Endothelial cell of umbilical vein (primary cell): ENCODE results near the gene MRPL2. TPM values are rescaled to one million over a fixed set of nuclear protein-coding genes. Genes with fewer than 3 reads are reported as not detected.

ENCODE experiments used
- BruUV-seq: library from RNA; stranded (reverse); fragments of 400-500 nt; replicated peaks from 2 replicates; lab custom pipeline; 2021; lab: Mats Ljungman, UMichigan
- CTCF ChIA-PET: fragments of 300-600, 350-600 bp; sonication (Branson Sonifier 250); formaldehyde crosslinking; loops from one replicate; lab custom pipeline; 2021; ENCODE audit warnings: antibody characterized with exemption, inconsistent platforms; lab: Charles Lee
- POLR2A ChIA-PET: fragments of 300-600, 350-600 bp; sonication (Branson Sonifier 250); formaldehyde crosslinking; loops from one replicate; lab custom pipeline; 2021; ENCODE audit warnings: antibody characterized with exemption, inconsistent platforms; lab: Charles Lee
- DNase-seq: peaks from one replicate; pipeline ENCODE4 v3.0.0-alpha.2; 2011; ENCODE audit warnings: low read depth, low spot score
- FAIRE-seq: peaks from 2 replicates; lab custom pipeline; 2011; peaks lifted over from hg19 to GRCh38; lab: Jason Lieb, UNC
- H2AFZ ChIP-seq: 2 replicates; pipeline ENCODE4 v1.6.0; 2012; ENCODE audit warnings: low read depth, low read length, control low read depth, inconsistent platforms
- H3K27ac ChIP-seq: 2 replicates; pipeline ENCODE4 v1.5.1; 2011; ENCODE audit warnings: low read depth, mild to moderate bottlenecking, control low read depth, low read length, moderate library complexity; ENCODE audit not compliant: insufficient read depth
- H3K27me3 ChIP-seq, 2 experiments: 2 replicates each; pipeline versions ENCODE4 v1.6.0 to v1.6.1; 2011; ENCODE audit warnings: low read length in 2 of 2, mixed read lengths in 1 of 2; ENCODE audit not compliant: control insufficient read depth in 2 of 2, insufficient read depth in 2 of 2
- H3K36me3 ChIP-seq, 2 experiments: 2 replicates in 1 of 2; 3 replicates in 1 of 2; pipeline ENCODE4 v1.5.1; 2011; ENCODE audit warnings: low read length in 2 of 2, mild to moderate bottlenecking in 1 of 2, moderate library complexity in 1 of 2; ENCODE audit not compliant: control insufficient read depth in 2 of 2, insufficient read depth in 2 of 2; ENCODE audit errors: extremely low read depth in 1 of 2
- H3K4me1 ChIP-seq: 3 replicates; pipeline ENCODE4 v1.5.1; 2011; ENCODE audit warnings: mild to moderate bottlenecking, low read length; ENCODE audit not compliant: control insufficient read depth, insufficient read depth; ENCODE audit errors: extremely low read depth
- H3K4me2 ChIP-seq: 2 replicates; pipeline ENCODE4 v1.6.1; 2011; ENCODE audit warnings: low read length, control low read depth, mixed read lengths; ENCODE audit not compliant: insufficient read depth
- H3K4me3 ChIP-seq, 3 experiments: fragments of 200-600 bp in 1 of 3; sonication (generic), shearing (Covaris generic) in 1 of 3; replicated peaks in 1 of 3; 2 replicates each; pipeline ENCODE4 v1.5.1; 2011 to 2016; ENCODE audit warnings: control low read depth in 3 of 3, low read length in 3 of 3, mild to moderate bottlenecking in 2 of 3, inconsistent platforms in 1 of 3, low read depth in 1 of 3, moderate library complexity in 1 of 3; ENCODE audit not compliant: insufficient read depth in 1 of 3
- H3K79me2 ChIP-seq: 2 replicates; pipeline ENCODE4 v1.6.0; 2012; ENCODE audit warnings: low read length, inconsistent platforms; ENCODE audit not compliant: control insufficient read depth, insufficient read depth
- H3K9ac ChIP-seq: replicated peaks from 2 replicates; pipeline ENCODE3; 2011; ENCODE audit warnings: low read length, control low read depth; ENCODE audit not compliant: insufficient read depth; ENCODE audit errors: extremely low read depth
- H3K9me1 ChIP-seq: replicated peaks from 3 replicates; pipeline ENCODE4 v1.6.0; 2011; ENCODE audit warnings: mild to moderate bottlenecking, low read length; ENCODE audit not compliant: control insufficient read depth, insufficient read depth; ENCODE audit errors: extremely low read depth
- H3K9me3 ChIP-seq: replicated peaks from 2 replicates; pipeline ENCODE4 v1.5.1; 2012; ENCODE audit warnings: low read length, inconsistent platforms; ENCODE audit not compliant: control insufficient read depth, insufficient read depth
- H4K20me1 ChIP-seq: replicated peaks from 2 replicates; pipeline ENCODE3; 2011; ENCODE audit warnings: mild to moderate bottlenecking, low read length; ENCODE audit not compliant: control insufficient read depth, insufficient read depth; ENCODE audit errors: extremely low read depth
- JUN ChIP-seq: IDR thresholded peaks from 2 replicates; pipeline ENCODE4 v1.6.1; 2011; ENCODE audit warnings: borderline replicate concordance, low read depth; ENCODE audit not compliant: insufficient read length, insufficient read depth
- POLR2A ChIP-seq: IDR thresholded peaks from 2 replicates; pipeline ENCODE4 v1.6.1; 2012; ENCODE audit warnings: low read depth, mild to moderate bottlenecking, control low read depth, low read length
- dilution Hi-C: fragments of 300-500 bp; cut with MboI; formaldehyde crosslinking; loops from one replicate; pipeline ENCODE4 v1.15.0; 2019; ENCODE audit warnings: low sequenced_read_pairs; ENCODE audit not compliant: extremely low pct_ligation_motif_present
- intact Hi-C: fragments of 100-400 bp; cut with micrococcal nuclease; formaldehyde crosslinking; loops from one replicate; pipeline ENCODE4 v1.10.0; 2022
- polyA plus RNA-seq, 4 experiments: library from polyadenylated mRNA; depleted of rRNA in 3 of 4; stranded (reverse) in 3 of 4; unstranded in 1 of 4; fragments of >200 nt; gene quantifications; 2 replicates each; pipeline versions ENCODE4 v1.2.1 to v1.2.3, GENCODE V29; 2011 to 2012; ENCODE audit warnings: missing spikeins in 1 of 4
- total RNA-seq: library from RNA; stranded (reverse); gene quantifications from 2 replicates; pipeline ENCODE4 v1.2.3, GENCODE V29; 2021

Gene MRPL2
- total and polyA plus RNA-seq, 2 donors (not counting 3 experiments of a cell fraction or from before 2014, with no cell fraction given): 37.6 to 63.6 TPM

DNA sequence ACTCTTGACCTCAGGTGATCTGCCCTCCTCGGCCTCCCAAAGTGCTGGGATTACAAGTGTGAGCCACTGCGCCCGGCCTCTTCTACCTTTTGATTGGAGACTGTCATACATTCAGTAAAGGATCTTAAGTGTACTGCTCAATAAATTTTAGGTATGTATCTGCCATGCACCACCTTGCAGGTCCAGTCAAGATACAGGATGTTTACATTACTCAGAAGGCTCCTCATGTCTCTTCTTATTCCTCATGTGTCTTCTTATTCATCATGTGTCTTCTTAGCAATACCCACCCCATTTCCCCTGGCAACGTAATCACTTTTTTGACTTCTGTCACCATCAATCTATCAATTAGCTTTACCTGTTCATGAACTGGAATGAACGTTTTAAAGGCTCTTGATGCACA lies 53.4 kb downstream of the MRPL2 start:
- H3K36me3 ChIP-seq: peaks cover 11 to 20% of the 10 kb centered on the region in 2 experiments
- H3K27me3 ChIP-seq: no peaks in the 10 kb centered on the region
- no peaks in the 10 kb centered on the region for H3K79me2 ChIP-seq
- no peak overlapping the region for H3K9ac ChIP-seq
- no peaks in the 10 kb centered on the region for H3K9me3 ChIP-seq
- ChIA-PET CTCF (interaction anchor here (1.0 to 1.9 kb wide), 3 partner anchors 31 to 138 kb away, joined by 3 to 8 read pairs (median 3); no protein-coding TSS in a partner anchor), POLR2A (no interaction called here)
- dilution Hi-C loops: no loop called here
- no peak overlapping the region for H2AFZ ChIP-seq
- no peak overlapping the region for H3K27ac ChIP-seq
- FAIRE-seq: no peak
- BruUV-seq: no TSS peak
- intact Hi-C loops: loop anchor here (5.0 kb wide), 1 partner anchor 121 kb away; no protein-coding TSS in a partner anchor
- H3K4me1 ChIP-seq: no peaks in the 10 kb centered on the region
- no peak overlapping the region for H3K4me2 ChIP-seq
- DNase-seq: no peak
- no peak for TF ChIP-seq JUN
- TF ChIP-seq POLR2A: no peak
- no peaks in the 10 kb centered on the region for H3K9me1 ChIP-seq
- H3K4me3 ChIP-seq: no peak overlapping the region
- no peaks in the 10 kb centered on the region for H4K20me1 ChIP-seq

Other genes starting within 250 kb of the MRPL2 start
- 94.4 and 103 TPM in 2 replicates for gene RPL7L1, start 179.8 kb downstream of the MRPL2 start, total RNA-seq
- 31.1 and 36.9 TPM in 2 replicates for gene RPL7L1, start 179.8 kb downstream of the MRPL2 start, polyA plus RNA-seq
- gene PTCRA, start 143.4 kb downstream of the MRPL2 start, total RNA-seq: not detected in 2 replicates
- gene PTCRA, start 143.4 kb downstream of the MRPL2 start, polyA plus RNA-seq: 0.13 TPM in 1 of 2 replicates, not detected in the other
- 43.3 and 53.1 TPM in 2 replicates for gene CNPY3, start 130.0 kb downstream of the MRPL2 start, total RNA-seq
- 40.8 and 46.4 TPM in 2 replicates for gene CNPY3, start 130.0 kb downstream of the MRPL2 start, polyA plus RNA-seq
- gene GNMT, start 98.7 kb downstream of the MRPL2 start, total RNA-seq: 0.42 and 1.2 TPM in 2 replicates
- 0.41 and 0.70 TPM in 2 replicates for gene GNMT, start 98.7 kb downstream of the MRPL2 start, polyA plus RNA-seq
- gene PEX6, start 80.3 kb downstream of the MRPL2 start, total RNA-seq: 9.9 and 18.1 TPM in 2 replicates
- gene PEX6, start 80.3 kb downstream of the MRPL2 start, polyA plus RNA-seq: 10.8 and 11.2 TPM in 2 replicates
- 45.5 and 51.0 TPM in 2 replicates for gene PPP2R5D, start 74.9 kb downstream of the MRPL2 start, total RNA-seq
- 58.9 and 60.2 TPM in 2 replicates for gene PPP2R5D, start 74.9 kb downstream of the MRPL2 start, polyA plus RNA-seq
- gene MEA1, start 45.5 kb downstream of the MRPL2 start, total RNA-seq: 55.6 and 62.5 TPM in 2 replicates
- gene MEA1, start 45.5 kb downstream of the MRPL2 start, polyA plus RNA-seq: 68.0 and 69.5 TPM in 2 replicates
- gene KLHDC3, start 45.2 kb downstream of the MRPL2 start, total RNA-seq: 84.6 and 84.8 TPM in 2 replicates
- gene KLHDC3, start 45.2 kb downstream of the MRPL2 start, polyA plus RNA-seq: 120 and 130 TPM in 2 replicates
- gene RRP36, start 37.8 kb downstream of the MRPL2 start, total RNA-seq: 103 TPM in 2 replicates
- 35.9 and 40.2 TPM in 2 replicates for gene RRP36, start 37.8 kb downstream of the MRPL2 start, polyA plus RNA-seq
- 29.4 and 29.7 TPM in 2 replicates for gene CUL7, start 5.6 kb downstream of the MRPL2 start, total RNA-seq
- 33.7 and 35.4 TPM in 2 replicates for gene CUL7, start 5.6 kb downstream of the MRPL2 start, polyA plus RNA-seq
- 26.8 and 26.9 TPM in 2 replicates for gene KLC4, start 197 bp upstream of the MRPL2 start, total RNA-seq
- 17.4 and 17.7 TPM in 2 replicates for gene KLC4, start 197 bp upstream of the MRPL2 start, polyA plus RNA-seq
- 65.3 and 65.6 TPM in 2 replicates for gene PTK7, start 16.9 kb upstream of the MRPL2 start, total RNA-seq
- gene PTK7, start 16.9 kb upstream of the MRPL2 start, polyA plus RNA-seq: 41.9 and 44.6 TPM in 2 replicates
- gene SRF, start 111.8 kb upstream of the MRPL2 start, total RNA-seq: 34.4 and 36.2 TPM in 2 replicates
- gene SRF, start 111.8 kb upstream of the MRPL2 start, polyA plus RNA-seq: 55.8 and 61.5 TPM in 2 replicates
- 43.9 and 46.0 TPM in 2 replicates for gene CUL9, start 122.8 kb upstream of the MRPL2 start, total RNA-seq
- 36.5 and 38.7 TPM in 2 replicates for gene CUL9, start 122.8 kb upstream of the MRPL2 start, polyA plus RNA-seq
- gene DNPH1, start 170.0 kb upstream of the MRPL2 start, total RNA-seq: 34.3 and 37.7 TPM in 2 replicates
- 120 and 131 TPM in 2 replicates for gene DNPH1, start 170.0 kb upstream of the MRPL2 start, polyA plus RNA-seq
- gene TTBK1, start 184.0 kb upstream of the MRPL2 start, total RNA-seq: 0.12 TPM in 1 of 2 replicates, not detected in the other
- 0.06 TPM in 2 replicates for gene TTBK1, start 184.0 kb upstream of the MRPL2 start, polyA plus RNA-seq
- gene SLC22A7, start 238.8 kb upstream of the MRPL2 start, total RNA-seq: not detected in 2 replicates
- gene SLC22A7, start 238.8 kb upstream of the MRPL2 start, polyA plus RNA-seq: not detected in 2 replicates
- not detected in 2 replicates for gene CRIP3, start 249.4 kb upstream of the MRPL2 start, total RNA-seq
- gene CRIP3, start 249.4 kb upstream of the MRPL2 start, polyA plus RNA-seq: not detected in 2 replicates